ENCODE data around the gene CRLF1.

The CRLF1 gene

DNA sequence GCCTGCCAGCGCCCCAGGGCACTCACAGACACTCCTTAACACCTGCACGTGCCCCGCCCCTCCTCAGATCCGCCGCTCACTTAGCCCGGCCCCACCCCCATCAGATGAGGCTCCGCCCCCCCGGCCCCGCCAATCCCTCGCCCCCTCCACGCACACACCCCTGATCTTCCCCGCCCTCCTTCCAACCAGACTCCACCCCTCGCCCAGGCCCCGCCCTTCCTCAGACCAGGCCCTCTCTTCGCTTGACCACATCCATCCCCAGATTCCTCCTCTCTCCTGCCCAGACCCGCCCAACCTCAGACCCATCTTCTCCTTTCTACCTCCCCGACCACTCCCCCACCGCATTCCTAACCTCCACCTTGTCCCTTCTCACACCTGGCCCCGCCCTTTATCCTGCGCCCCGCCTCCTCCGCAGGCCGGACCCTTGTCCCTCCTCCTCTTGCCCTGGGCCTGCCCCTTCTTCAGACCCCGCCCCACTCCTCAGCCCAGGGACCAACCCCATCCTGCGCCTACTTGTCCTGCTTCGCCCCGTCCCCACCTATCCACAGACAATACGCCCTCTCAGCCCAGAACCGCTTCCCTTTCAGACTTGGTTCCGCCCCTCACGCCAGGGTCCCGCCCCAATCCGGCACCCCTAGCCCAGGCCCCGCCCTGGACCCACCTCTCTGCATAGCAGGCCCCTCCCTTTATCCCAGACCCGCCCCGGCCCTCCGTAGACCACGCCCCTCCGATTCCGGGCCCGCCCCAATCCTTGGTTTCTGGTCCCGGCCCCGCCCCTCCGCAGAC lies 29.8 kb upstream of the CRLF1 start:
- TF ChIP-seq TAF1 (IDR thresholded peaks at IDR 0.05; ENCODE audit: borderline replicate concordance, insufficient read depth, low read length): no peak
- TF ChIP-seq FOXP2 (optimal IDR thresholded peaks at IDR 0.05; ENCODE audit: borderline replicate concordance, extremely low read depth, extremely low read length, insufficient read depth): peak; percentile 29

DNA sequence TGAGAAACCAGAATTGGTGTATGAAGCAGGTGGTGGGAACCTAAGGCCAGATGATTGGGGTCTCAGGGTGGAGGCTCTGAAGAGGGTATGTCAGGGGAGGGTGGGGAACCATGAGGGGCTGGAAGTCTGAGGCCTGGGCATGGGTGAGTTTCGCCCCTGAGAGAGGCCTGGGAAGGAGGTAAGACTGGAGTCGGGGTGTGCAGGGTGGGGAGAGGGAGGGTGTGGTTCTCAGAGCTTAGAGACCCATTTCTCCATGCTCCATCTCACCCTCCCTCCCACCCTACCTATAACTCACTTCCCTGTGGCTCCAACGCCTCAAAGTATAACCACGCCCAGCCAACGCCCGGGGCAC lies 29.2 kb upstream of the CRLF1 start:
- TF ChIP-seq SIN3A (IDR thresholded peaks at IDR 0.05; ENCODE audit: borderline replicate concordance, insufficient read depth, low read length): no peak

- TF ChIP-seq SIN3A (IDR thresholded peaks at IDR 0.05; ENCODE audit: borderline replicate concordance, insufficient read depth, low read length): no peak
- no peak for TF ChIP-seq REST (IDR thresholded peaks at IDR 0.05; ENCODE audit: insufficient read depth in 1 of 2, low read depth in 2 of 2, low read length in 2 of 2)
- no peak for TF ChIP-seq TAF1 (IDR thresholded peaks at IDR 0.05; ENCODE audit: borderline replicate concordance, insufficient read depth, low read length)
- TF ChIP-seq POLR2AphosphoS5 (IDR thresholded peaks at IDR 0.05; ENCODE audit: low read depth, low read length): no peak
- no peak for TF ChIP-seq FOXP2 (optimal IDR thresholded peaks at IDR 0.05; ENCODE audit: borderline replicate concordance, extremely low read depth, extremely low read length, insufficient read depth)
Measured at GRCh38 chr19:18634612-18635297, 28.2 kb upstream of the CRLF1 start.

DNA sequence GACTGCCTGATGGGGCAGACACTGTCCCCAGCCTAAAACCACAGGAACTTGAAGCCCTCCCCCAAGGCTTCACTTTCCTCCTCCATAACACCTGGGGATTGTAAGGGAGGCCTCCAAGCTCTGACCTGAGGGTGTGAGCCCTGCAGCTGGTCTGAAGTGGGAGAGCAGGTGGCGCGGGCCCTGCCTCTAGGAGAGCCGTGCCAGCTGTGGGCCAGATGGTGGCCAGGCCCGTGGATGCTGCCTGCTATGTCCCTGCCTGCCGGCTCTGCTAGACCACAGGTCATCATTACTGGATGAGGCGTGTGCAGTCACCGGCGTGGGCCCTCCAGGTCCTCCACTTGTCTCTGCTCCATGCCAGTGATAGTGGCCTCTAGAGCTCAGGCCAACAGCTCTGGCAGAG lies 26.7 kb upstream of the CRLF1 start:
- TF ChIP-seq SIN3A (IDR thresholded peaks at IDR 0.05; ENCODE audit: borderline replicate concordance, insufficient read depth, low read length): no peak
- TF ChIP-seq POLR2AphosphoS5 (IDR thresholded peaks at IDR 0.05; ENCODE audit: low read depth, low read length): no peak
- TF ChIP-seq REST (IDR thresholded peaks at IDR 0.05; ENCODE audit: insufficient read depth in 1 of 2, low read depth in 2 of 2, low read length in 2 of 2): no peak
- no peak for TF ChIP-seq FOXP2 (optimal IDR thresholded peaks at IDR 0.05; ENCODE audit: borderline replicate concordance, extremely low read depth, extremely low read length, insufficient read depth)
- TF ChIP-seq TAF1 (IDR thresholded peaks at IDR 0.05; ENCODE audit: borderline replicate concordance, insufficient read depth, low read length): no peak

GRCh38 chr19:18629166-18630088 lies 22.8 kb upstream of the CRLF1 start:
- TF ChIP-seq POLR2AphosphoS5 (IDR thresholded peaks at IDR 0.05; ENCODE audit: low read depth, low read length): no peak
- no peak for TF ChIP-seq TAF1 (IDR thresholded peaks at IDR 0.05; ENCODE audit: borderline replicate concordance, insufficient read depth, low read length)
- no peak for TF ChIP-seq FOXP2 (optimal IDR thresholded peaks at IDR 0.05; ENCODE audit: borderline replicate concordance, extremely low read depth, extremely low read length, insufficient read depth)
- no peak for TF ChIP-seq SIN3A (IDR thresholded peaks at IDR 0.05; ENCODE audit: borderline replicate concordance, insufficient read depth, low read length)
- no peak for TF ChIP-seq REST (IDR thresholded peaks at IDR 0.05; ENCODE audit: insufficient read depth in 1 of 2, low read depth in 2 of 2, low read length in 2 of 2)

Measured in PFSK-1 (cell line).